ENCODE measurements around the gene SLC31A1. TPM values are rescaled to one million over a fixed set of nuclear protein-coding genes. Genes with fewer than 3 reads are reported as not detected.

Gene SLC31A1
- total RNA-seq, 1 experiment from 2014 or later, result 34.4 TPM

DNA sequence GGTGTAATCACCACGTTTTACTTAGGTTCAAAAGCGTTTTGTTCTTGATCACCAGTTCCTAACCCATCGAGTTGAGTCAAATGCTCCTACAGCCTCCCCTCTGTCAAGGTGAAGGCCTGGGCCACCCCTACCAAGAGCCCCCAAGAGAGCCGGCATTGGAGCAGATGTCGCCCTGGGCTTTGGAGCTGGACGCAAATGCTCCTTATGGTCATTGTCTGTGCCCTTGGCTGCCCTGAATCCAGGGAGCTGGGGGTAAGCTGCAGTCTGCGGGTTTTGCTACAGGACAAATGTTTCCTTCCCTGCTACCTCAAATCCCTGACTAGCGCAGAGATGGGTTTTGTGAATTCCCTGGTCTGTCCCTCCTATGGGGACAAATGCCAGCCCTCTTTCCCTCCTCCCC lies 77.0 kb downstream of the SLC31A1 start:
- WGBS (ENCODE audit: extremely low coverage, insufficient read length, low lambda C conversion rate), result no CpG with 5 or more reads among the region's 8 CpGs

More for the DNA sequence above, 77.0 kb downstream of the SLC31A1 start:
- Mint-ChIP-seq H3K36me3 (ENCODE audit: insufficient read depth in 1 of 3, low read depth in 3 of 3) (peaks cover 0 to 2% (median 0%) of the 10 kb centered on the region in 3 experiments; a peak in 2 of 7 replicates), H3K27ac (peak overlapping the region in 1 of 3 experiments; percentile 59; a peak in 1 of 7 replicates), H3K4me1 (peaks cover 11 to 14% of the 10 kb centered on the region in 2 experiments), H3K9me3 (no peaks in the 10 kb centered on the region), H3K4me3 (no peak overlapping the region), H3K27me3 (ENCODE audit: low read depth) (no peaks in the 10 kb centered on the region; the same call in none of the 2 replicates)
- Histone ChIP-seq H4K5ac (ENCODE audit: insufficient read length, low read depth, low read length) (no peak overlapping the region), H3K23ac (ENCODE audit: insufficient read length, low read depth, low read length) (no peak overlapping the region), H2AFZ (ENCODE audit: low read length) (no peak overlapping the region), H4K91ac (ENCODE audit: insufficient read length, low read depth, low read length) (no peak overlapping the region), H2BK120ac (ENCODE audit: low read depth, low read length, poor library complexity, severe bottlenecking) (no peak overlapping the region), H3K4me2 (ENCODE audit: insufficient read depth, insufficient read length, low read length) (no peak overlapping the region), H2AK5ac (ENCODE audit: insufficient read length, low read length) (no peak overlapping the region), H4K20me1 (ENCODE audit: control insufficient read depth, insufficient read depth, insufficient read length) (no peaks in the 10 kb centered on the region), H2BK12ac (ENCODE audit: insufficient read length, low read depth, low read length) (no peak overlapping the region), H3T11ph (ENCODE audit: low read length) (no peak overlapping the region), H3K4me1 (ENCODE audit: insufficient read depth, low read length) (no peaks in the 10 kb centered on the region), H3K23me2 (ENCODE audit: insufficient read length, low read depth, low read length, poor library complexity, severe bottlenecking) (no peaks in the 10 kb centered on the region), H3K14ac (ENCODE audit: insufficient read depth, low read length) (no peak overlapping the region), H3K27ac (ENCODE audit: insufficient read length, low read depth, low read length) (no peak overlapping the region), H4K8ac (replicated peaks; ENCODE audit: insufficient read length, low read depth, low read length) (no peak overlapping the region), H3K79me1 (ENCODE audit: insufficient read depth, low read depth, low read length, poor library complexity, severe bottlenecking) (no peaks in the 10 kb centered on the region), H3K4ac (ENCODE audit: low read depth, low read length) (no peak overlapping the region), H3K18ac (ENCODE audit: insufficient read length, low read depth, low read length) (no peak overlapping the region), H2BK5ac (ENCODE audit: insufficient read length, low read length) (no peak overlapping the region), H2BK20ac (ENCODE audit: low read depth, low read length, poor library complexity, severe bottlenecking) (no peak overlapping the region), H3K79me2 (ENCODE audit: insufficient read depth, low read length) (no peaks in the 10 kb centered on the region), H3K27me3 (ENCODE audit: insufficient read depth, low read length) (no peaks in the 10 kb centered on the region), H2BK15ac (ENCODE audit: low read depth, low read length) (no peak overlapping the region), H3K9me3 (ENCODE audit: control insufficient read depth, low read depth, low read length) (no peaks in the 10 kb centered on the region), H3K9ac (ENCODE audit: extremely low read depth, insufficient read length, low read length) (no peak overlapping the region), H3K56ac (ENCODE audit: insufficient read length, low read depth, low read length) (no peak overlapping the region)
- TF ChIP-seq CTCF (conservative IDR thresholded peaks at IDR 0.05), result no peak
- DNase-seq, result no peak

Measured in H9 (cell line).